ENCODE results near the gene AGPAT3.
A peak's percentile ranks its signal among the peaks of the same experiment; 100 is the strongest.
"Not testable (repeated sequence)": the region's sequence is repeated elsewhere in the genome, so short reads cannot be mapped to it uniquely, and the experiment has no call there.

The AGPAT3 gene

GRCh38 chr21:43884861-43885417, 19.9 kb downstream of the AGPAT3 start:
- DNase-seq, result no peak

- no peak for DNase-seq
Measured at GRCh38 chr21:43885721-43886120, 20.7 kb downstream of the AGPAT3 start.

- no peak for DNase-seq
Measured at GRCh38 chr21:43886565-43886964, 21.5 kb downstream of the AGPAT3 start.

GRCh38 chr21:43889069-43889468, 24.0 kb downstream of the AGPAT3 start:
- no peak for DNase-seq

GRCh38 chr21:43890042-43890441, 25.0 kb downstream of the AGPAT3 start:
- no peak for DNase-seq

GRCh38 chr21:43892334-43892733, 27.3 kb downstream of the AGPAT3 start:
- DNase-seq, result no peak

- no peak for DNase-seq
Measured at GRCh38 chr21:43892984-43893535, 28.0 kb downstream of the AGPAT3 start.

GRCh38 chr21:43893536-43894205, 28.6 kb downstream of the AGPAT3 start:
- DNase-seq, result no peak

- no peak for DNase-seq
Measured at GRCh38 chr21:43894206-43894577, 29.2 kb downstream of the AGPAT3 start.

GRCh38 chr21:43895196-43895595, 30.2 kb downstream of the AGPAT3 start:
- DNase-seq, result no peak

- DNase-seq, result not testable (repeated sequence)
Measured at GRCh38 chr21:43896696-43897299, 31.8 kb downstream of the AGPAT3 start.

- DNase-seq, result no peak
Measured at GRCh38 chr21:43899307-43900077, 34.5 kb downstream of the AGPAT3 start.

GRCh38 chr21:43900078-43900385, 35.0 kb downstream of the AGPAT3 start:
- no peak for DNase-seq

GRCh38 chr21:43900690-43901089, 35.7 kb downstream of the AGPAT3 start:
- no peak for DNase-seq

- DNase-seq, result no peak
Measured at GRCh38 chr21:43902441-43902840, 37.4 kb downstream of the AGPAT3 start.

GRCh38 chr21:43903451-43904091, 38.5 kb downstream of the AGPAT3 start:
- peak; percentile 69 to 72 for DNase-seq

- DNase-seq, result no peak
Measured at GRCh38 chr21:43904331-43904781, 39.3 kb downstream of the AGPAT3 start.

GRCh38 chr21:43905726-43906455, 40.9 kb downstream of the AGPAT3 start:
- no peak for DNase-seq

- no peak for DNase-seq
Measured at GRCh38 chr21:43906585-43907370, 41.8 kb downstream of the AGPAT3 start.

- DNase-seq, result no peak
Measured at GRCh38 chr21:43907751-43908150, 42.7 kb downstream of the AGPAT3 start.

- no peak for DNase-seq
Measured at GRCh38 chr21:43908167-43908566, 43.1 kb downstream of the AGPAT3 start.
